ENCODE results near the gene TYMP.

DNA sequence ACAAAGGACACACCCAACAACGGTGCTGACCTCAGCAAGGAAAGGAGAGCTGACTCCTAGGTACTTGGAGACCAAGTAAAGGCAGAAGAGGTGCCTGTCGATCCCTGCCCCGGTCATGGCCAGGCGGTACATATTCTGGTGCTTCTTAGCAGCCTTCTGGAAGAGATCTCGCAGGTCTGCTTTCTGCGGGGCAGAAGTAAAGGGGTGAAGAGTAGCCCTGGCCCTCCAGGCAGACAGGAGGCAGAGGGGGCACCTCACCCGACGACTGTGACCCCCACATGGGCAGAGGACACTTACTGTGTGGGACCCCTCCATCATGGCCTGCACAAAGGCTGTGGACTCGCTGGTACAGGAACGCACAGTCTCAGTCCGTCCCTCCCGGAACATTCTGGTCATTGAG, 41.0 kb upstream of the TYMP start:
- TF ChIP-seq POLR2AphosphoS5 (IDR thresholded peaks at IDR 0.05; ENCODE audit: low read depth, low read length) (no peak), TAF1 (IDR thresholded peaks at IDR 0.05; ENCODE audit: low read depth, low read length) (no peak)
